ENCODE results near the gene ASTL. TPM values are rescaled to one million over a fixed set of nuclear protein-coding genes. Genes with fewer than 3 reads are reported as not detected.

Gene ASTL
- total RNA-seq, 1 experiment from 2014 or later, result 0.18 TPM

DNA sequence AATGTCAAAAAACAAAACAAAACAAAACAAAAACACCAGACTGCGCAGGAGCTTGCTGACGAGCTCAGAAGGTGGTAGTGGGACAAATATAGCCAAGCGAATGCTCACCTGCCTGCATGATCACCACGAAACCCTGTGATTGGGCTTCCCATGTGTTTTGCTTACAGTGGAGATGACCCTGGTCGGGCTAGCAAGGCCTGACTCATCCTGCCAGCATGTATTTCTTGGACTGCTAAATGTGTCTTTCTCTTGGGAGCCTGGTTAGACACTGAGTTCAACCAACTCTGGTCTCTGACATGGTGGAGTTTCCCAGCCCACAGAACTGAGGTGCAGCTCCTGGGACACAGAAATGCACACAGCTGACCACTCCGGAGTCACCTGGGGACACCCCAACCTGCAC, 37.6 kb upstream of the ASTL start:
- Histone ChIP-seq H3K27ac (ENCODE audit: low read length) (no peak overlapping the region), H3K4me1 (ENCODE audit: control insufficient read depth, insufficient read depth, low read length) (no peaks in the 10 kb centered on the region), H3K4me3 (ENCODE audit: low read depth in 2 of 2, low read length in 2 of 2) (no peak overlapping the region), H3K27me3 (ENCODE audit: control insufficient read depth, insufficient read depth, low read length) (no peaks in the 10 kb centered on the region), H3K36me3 (ENCODE audit: control insufficient read depth, insufficient read depth, low read length) (no peaks in the 10 kb centered on the region), H3K9me3 (ENCODE audit: control insufficient read depth, insufficient read depth, low read depth, low read length) (no peaks in the 10 kb centered on the region)
- in situ Hi-C loops (cut with HindIII; ENCODE audit: low pct_unique_long_range_greater_than_20kb, low sequenced_read_pairs) (no loop called here), intact Hi-C loops (cut with micrococcal nuclease; ENCODE audit: unreplicated experiment) (no loop called here)
- ATAC-seq (no peak), DNase-seq (ENCODE audit: low read depth, low spot score) (no peak)
- ChIA-PET POLR2A (no interaction called here), CTCF (interaction anchor here (0.7 to 2.3 kb wide), 3 partner anchors 38 to 153 kb away, joined by 3 to 55 read pairs (median 12); partner anchors contain the start of gene ASTL)
- TF ChIP-seq POLR2AphosphoS5 (IDR thresholded peaks at IDR 0.05; ENCODE audit: low read depth, low read length) (no peak), SIN3A (IDR thresholded peaks at IDR 0.05; ENCODE audit: borderline replicate concordance, insufficient read depth, low read depth, low read length) (no peak)
- TF ChIP-seq, protein P1, sequence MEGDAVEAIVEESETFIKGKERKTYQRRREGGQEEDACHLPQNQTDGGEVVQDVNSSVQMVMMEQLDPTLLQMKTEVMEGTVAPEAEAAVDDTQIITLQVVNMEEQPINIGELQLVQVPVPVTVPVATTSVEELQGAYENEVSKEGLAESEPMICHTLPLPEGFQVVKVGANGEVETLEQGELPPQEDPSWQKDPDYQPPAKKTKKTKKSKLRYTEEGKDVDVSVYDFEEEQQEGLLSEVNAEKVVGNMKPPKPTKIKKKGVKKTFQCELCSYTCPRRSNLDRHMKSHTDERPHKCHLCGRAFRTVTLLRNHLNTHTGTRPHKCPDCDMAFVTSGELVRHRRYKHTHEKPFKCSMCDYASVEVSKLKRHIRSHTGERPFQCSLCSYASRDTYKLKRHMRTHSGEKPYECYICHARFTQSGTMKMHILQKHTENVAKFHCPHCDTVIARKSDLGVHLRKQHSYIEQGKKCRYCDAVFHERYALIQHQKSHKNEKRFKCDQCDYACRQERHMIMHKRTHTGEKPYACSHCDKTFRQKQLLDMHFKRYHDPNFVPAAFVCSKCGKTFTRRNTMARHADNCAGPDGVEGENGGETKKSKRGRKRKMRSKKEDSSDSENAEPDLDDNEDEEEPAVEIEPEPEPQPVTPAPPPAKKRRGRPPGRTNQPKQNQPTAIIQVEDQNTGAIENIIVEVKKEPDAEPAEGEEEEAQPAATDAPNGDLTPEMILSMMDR (IDR thresholded peaks at IDR 0.05), result no peak
- TF ChIP-seq, protein P2, sequence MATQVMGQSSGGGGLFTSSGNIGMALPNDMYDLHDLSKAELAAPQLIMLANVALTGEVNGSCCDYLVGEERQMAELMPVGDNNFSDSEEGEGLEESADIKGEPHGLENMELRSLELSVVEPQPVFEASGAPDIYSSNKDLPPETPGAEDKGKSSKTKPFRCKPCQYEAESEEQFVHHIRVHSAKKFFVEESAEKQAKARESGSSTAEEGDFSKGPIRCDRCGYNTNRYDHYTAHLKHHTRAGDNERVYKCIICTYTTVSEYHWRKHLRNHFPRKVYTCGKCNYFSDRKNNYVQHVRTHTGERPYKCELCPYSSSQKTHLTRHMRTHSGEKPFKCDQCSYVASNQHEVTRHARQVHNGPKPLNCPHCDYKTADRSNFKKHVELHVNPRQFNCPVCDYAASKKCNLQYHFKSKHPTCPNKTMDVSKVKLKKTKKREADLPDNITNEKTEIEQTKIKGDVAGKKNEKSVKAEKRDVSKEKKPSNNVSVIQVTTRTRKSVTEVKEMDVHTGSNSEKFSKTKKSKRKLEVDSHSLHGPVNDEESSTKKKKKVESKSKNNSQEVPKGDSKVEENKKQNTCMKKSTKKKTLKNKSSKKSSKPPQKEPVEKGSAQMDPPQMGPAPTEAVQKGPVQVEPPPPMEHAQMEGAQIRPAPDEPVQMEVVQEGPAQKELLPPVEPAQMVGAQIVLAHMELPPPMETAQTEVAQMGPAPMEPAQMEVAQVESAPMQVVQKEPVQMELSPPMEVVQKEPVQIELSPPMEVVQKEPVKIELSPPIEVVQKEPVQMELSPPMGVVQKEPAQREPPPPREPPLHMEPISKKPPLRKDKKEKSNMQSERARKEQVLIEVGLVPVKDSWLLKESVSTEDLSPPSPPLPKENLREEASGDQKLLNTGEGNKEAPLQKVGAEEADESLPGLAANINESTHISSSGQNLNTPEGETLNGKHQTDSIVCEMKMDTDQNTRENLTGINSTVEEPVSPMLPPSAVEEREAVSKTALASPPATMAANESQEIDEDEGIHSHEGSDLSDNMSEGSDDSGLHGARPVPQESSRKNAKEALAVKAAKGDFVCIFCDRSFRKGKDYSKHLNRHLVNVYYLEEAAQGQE (IDR thresholded peaks at IDR 0.05; ENCODE audit: insufficient read depth in 1 of 2, low read depth in 2 of 2, low read length in 1 of 2), result no peak
- no TSS peak for BruUV-seq (replicated peaks)

DNA sequence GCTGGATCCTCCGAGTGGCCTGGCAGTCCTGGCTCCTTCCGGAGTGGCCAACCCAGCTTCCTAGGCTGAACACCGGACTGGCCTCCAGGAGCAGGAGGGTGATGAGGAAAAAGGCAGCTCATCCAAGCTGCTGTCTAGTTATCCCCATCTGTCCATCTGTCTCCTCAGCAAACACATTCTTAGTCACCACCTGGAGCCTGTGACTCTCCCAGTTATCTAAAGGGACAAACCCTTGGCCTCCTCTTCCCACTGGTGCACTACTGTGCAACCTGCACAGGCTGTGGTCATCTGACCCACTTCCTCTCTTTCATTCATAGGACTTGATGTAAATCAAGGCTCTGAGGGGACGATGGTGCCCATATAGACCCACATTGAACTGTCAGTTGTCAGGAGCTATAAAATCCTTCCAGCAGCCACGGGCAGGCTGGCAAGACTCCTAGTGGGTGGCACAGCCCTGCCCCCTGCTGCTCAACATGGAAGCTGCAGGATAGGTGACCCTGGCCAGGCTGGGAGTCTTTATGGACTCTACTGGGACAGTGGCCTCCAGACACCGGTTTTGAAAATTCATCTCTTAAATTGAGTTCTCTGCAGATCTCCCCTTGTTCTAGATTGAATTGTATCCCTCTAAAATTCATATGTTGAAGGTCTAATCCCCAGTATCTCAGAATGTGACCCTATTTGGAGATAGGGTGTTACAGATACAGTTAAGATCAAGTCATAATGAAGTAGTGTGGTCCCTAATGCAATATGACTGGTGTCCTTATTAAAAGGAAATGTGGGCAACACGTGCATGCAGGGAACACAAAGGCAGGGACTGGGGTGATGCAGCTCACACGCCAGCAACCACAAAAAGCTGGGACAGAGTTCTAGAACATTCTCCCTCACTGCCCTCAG, 36.2 kb upstream of the ASTL start:
- POLR2A ChIA-PET, result interaction anchor here (0.6 kb wide), 1 partner anchor 115 kb away, joined by 3 read pairs; no protein-coding TSS in a partner anchor
- ATAC-seq, result peak; percentile 95
- in situ Hi-C loops (cut with HindIII; ENCODE audit: low pct_unique_long_range_greater_than_20kb, low sequenced_read_pairs) (loop anchor here (25.0 kb wide), 1 partner anchor 88 kb away; the partner anchor contains the start of genes CIAO1 and TMEM127), intact Hi-C loops (cut with micrococcal nuclease; ENCODE audit: unreplicated experiment) (loop anchor here (1.0 kb wide), 1 partner anchor 36 kb away; the partner anchor contains the start of gene ASTL)
- DNase-seq (ENCODE audit: low read depth, low spot score), result peak; percentile 45
- no peaks in the 10 kb centered on the region for H3K27me3 ChIP-seq (ENCODE audit: control insufficient read depth, insufficient read depth, low read length)
- no peaks in the 10 kb centered on the region for H3K36me3 ChIP-seq (ENCODE audit: control insufficient read depth, insufficient read depth, low read length)
- H3K9me3 ChIP-seq (ENCODE audit: control insufficient read depth, insufficient read depth, low read depth, low read length), result 0 out of 2 replicates have a peak, but pooled peaks cover 4% of the 10 kb centered on the region
- no peak overlapping the region for H3K4me3 ChIP-seq (ENCODE audit: low read depth in 2 of 2, low read length in 2 of 2)
- no peak overlapping the region for H3K27ac ChIP-seq (ENCODE audit: low read length)
- BruUV-seq (replicated peaks), result no TSS peak
- H3K4me1 ChIP-seq (ENCODE audit: control insufficient read depth, insufficient read depth, low read length), result no peaks in the 10 kb centered on the region
- TF ChIP-seq POLR2AphosphoS5 (IDR thresholded peaks at IDR 0.05; ENCODE audit: low read depth, low read length) (no peak), TCF7L2 (IDR thresholded peaks at IDR 0.05; ENCODE audit: low read depth, low read length) (no peak), SIN3A (IDR thresholded peaks at IDR 0.05; ENCODE audit: borderline replicate concordance, insufficient read depth, low read depth, low read length) (no peak)
- TF ChIP-seq, protein P1 (IDR thresholded peaks at IDR 0.05), result peak; percentile 96
- TF ChIP-seq, protein P2 (IDR thresholded peaks at IDR 0.05; ENCODE audit: insufficient read depth in 1 of 2, low read depth in 2 of 2, low read length in 1 of 2), result no peak
- CTCF ChIA-PET, result interaction anchor here (0.6 to 2.3 kb wide), 13 partner anchors 12 to 182 kb away, joined by 3 to 55 read pairs (median 5); partner anchors contain the start of genes ADRA2B and ASTL

Data from Panc1 (cell line).